ENCODE measurements around the gene UBXN6. TPM values are rescaled to one million over a fixed set of nuclear protein-coding genes. Genes with fewer than 3 reads are reported as not detected.

The UBXN6 gene
- polyA plus RNA-seq, 3 donors, result 75.7 to 95.3 (median 87.0) TPM

DNA sequence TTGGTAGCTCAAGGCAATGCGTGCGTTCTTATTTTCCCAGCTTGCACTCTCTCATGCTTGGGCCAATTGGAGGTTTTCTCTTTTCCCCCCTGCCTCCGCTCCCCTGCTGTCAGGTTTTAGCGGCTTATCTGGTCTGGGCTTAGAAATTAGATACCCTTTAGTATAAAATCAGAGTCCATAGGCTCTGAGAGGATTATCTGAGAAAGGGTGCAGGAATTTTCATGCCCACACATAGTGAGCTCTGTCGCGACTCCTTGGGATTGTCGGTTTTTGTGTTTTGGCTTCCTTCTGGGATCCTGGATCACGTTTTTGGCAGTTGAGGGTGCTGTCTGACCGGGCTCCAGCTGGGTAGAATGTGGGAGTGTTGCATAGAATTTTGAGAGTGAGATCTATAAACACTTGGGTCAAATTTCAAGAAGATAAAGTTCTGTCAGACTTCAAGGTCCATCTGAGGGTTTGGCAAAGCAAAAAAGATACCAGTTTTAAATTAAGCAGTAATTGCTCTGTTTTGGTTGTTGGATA is 42.7 kb downstream of the UBXN6 start:
- no peak for DNase-seq (ENCODE audit: low read depth in 3 of 3, low spot score in 2 of 3)

DNA sequence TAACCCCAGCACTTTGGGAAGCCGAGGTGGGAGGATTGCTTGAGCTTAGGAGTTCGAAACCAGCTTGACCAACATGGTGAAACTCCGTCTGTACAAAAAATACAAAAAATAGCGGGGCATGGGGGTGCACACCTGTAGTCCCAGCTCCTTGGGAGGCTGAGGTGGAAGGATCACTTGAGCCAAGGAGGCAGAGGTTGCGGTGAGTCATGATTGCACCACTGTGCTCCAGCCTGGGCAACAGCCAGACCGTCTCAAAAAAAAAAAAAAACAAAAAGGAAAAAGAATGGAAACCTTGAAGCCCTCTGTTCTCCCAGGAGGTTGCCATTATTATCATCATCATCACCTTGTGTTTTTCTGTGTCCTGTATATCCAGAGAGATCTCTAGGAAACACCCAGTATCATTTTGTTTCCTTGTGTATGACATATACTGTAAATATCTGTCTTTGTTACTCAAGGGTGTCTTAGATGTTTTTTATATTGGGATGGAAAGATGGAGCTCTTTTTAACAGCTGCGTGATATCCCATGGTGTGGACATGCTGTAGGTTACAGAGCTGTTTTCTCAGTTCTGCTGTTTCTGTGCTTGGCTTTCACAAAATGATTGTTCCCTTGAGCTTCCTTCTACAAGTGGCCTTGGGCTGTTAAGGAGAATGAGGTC is 43.3 kb downstream of the UBXN6 start:
- no peak for DNase-seq (ENCODE audit: low read depth in 3 of 3, low spot score in 2 of 3)

DNA sequence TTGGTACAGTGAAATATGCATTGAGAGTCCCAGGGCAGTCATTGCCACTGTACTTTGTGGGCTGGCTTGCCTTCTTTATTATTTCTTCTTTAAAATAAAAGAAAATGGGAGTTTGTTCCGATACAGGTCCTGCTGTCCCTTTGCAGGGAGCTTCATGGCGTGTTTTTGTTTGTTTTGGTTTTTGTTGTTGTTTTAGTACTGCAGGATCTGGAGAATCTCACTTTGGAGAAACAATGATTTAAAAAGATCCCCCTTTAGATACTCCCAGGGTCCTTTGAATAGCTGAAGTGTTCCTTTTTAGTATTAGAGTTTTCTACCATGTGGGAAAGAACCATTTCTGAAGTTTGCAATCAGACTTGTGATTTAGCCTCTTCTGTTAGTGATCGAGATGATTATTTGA is 44.0 kb downstream of the UBXN6 start:
- DNase-seq (ENCODE audit: low read depth in 3 of 3, low spot score in 2 of 3), result no peak

DNA sequence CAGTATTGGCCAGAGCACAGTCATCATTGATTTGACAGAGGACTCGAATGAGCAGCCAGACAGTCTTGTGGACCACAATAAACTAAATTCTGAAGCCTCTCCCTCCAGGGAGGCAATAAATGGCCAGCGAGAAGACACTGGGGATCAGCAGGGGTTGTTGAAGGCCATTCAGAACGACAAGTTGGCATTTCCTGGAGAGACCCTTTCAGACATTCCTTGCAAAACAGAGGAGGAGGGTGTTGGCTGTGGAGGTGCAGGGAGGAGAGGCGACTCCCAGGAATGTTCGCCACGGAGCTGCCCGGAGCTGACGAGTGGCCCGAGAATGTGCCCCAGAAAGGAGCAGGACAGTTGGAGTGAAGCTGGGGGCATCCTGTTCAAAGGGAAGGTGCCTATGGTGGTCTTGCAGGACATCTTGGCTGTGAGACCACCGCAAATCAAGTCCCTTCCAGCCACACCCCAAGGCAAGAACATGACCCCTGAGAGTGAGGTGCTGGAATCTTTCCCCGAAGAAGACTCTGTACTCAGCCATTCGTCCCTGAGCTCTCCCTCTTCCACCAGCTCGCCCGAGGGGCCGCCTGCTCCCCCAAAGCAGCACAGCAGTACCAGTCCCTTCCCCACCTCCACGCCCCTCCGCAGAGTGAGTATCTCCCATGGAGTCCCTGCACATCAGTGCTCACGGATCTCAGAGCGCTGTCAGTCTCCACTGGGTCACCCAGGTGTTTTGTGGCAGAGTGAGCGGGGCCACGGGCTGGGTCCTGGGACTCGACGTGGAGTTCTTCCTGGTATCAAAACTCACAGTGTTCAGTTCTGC is 48.3 kb downstream of the UBXN6 start:
- no peak for DNase-seq (ENCODE audit: low read depth in 3 of 3, low spot score in 2 of 3)

DNA sequence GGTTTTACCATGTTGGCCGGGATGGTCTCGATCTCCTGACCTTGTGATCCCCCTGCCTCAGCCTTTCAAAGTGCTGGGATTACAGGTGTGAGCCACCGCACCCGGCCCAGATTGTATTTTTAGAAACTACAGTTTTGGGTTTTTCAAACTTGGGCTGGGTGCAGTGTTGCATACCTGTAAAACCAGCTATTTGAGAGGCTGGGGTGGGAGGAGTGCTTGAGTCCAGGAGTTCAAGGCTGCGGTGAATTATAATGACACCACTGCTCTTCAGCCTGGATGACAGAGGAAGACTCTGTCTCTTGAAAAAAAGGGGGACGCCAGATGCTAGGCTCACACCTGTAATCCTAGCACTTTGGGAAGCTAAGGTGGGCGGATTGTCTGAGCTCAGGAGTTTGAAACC is 51.0 kb downstream of the UBXN6 start:
- DNase-seq (ENCODE audit: low read depth in 3 of 3, low spot score in 2 of 3), result no peak

DNA sequence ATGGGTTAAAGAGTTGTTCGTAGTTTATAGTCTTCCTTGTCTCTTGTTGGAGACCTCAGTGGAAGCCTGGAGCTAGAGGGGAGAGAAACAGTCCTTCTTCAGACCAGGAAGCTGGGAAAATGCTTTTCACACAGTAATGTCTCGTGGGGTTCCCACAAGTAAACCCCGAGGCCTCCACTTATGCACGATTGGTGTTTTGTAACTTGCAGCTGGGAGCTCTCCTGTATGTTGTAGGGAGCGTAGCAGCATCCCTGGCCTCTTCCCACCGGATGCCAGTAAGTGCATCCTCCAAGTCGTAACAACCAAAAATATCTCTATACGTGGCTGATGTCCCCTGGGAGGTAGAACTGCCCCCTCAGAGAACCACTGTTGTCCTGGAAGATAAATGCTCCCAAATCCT is 51.6 kb downstream of the UBXN6 start:
- DNase-seq (ENCODE audit: low read depth in 3 of 3, low spot score in 2 of 3), result no peak

DNA sequence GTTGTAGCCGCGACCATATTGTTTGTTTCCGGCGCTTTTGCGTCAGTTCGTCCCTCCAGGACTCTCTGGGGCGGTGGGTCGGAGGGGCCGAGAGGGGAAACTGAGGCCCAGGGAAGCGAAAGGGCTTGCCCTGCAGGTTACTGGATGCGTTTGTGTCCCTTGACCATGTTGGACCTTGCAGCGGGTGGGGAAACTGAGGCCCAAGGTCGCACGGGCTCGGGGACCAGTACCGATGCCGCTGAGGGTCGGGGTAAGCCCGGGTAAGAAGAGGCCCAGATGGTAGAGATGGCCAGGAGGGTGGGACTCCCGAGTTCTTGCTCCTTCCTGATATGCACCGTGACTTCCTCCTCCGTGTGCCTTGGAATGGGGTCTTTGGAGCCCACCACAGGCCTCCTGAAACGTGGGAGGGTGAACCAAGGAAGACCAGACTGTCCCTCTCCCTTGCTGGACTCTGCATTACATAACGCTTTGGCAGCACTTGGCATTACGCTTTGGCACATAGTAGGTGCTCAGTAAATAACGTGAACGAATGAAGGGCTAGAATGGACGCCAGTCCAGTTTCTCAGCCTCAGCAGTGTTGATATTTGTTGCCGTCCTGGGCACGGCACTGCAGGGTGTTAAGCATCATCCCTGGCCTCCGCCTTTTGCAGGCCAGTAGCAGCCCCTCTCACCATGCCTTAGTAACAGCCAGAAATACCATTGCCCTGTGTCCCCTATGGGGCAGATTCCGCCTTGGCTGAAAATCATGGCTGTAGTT is 54.4 kb downstream of the UBXN6 start:
- DNase-seq (ENCODE audit: low read depth in 3 of 3, low spot score in 2 of 3), result no peak

DNA sequence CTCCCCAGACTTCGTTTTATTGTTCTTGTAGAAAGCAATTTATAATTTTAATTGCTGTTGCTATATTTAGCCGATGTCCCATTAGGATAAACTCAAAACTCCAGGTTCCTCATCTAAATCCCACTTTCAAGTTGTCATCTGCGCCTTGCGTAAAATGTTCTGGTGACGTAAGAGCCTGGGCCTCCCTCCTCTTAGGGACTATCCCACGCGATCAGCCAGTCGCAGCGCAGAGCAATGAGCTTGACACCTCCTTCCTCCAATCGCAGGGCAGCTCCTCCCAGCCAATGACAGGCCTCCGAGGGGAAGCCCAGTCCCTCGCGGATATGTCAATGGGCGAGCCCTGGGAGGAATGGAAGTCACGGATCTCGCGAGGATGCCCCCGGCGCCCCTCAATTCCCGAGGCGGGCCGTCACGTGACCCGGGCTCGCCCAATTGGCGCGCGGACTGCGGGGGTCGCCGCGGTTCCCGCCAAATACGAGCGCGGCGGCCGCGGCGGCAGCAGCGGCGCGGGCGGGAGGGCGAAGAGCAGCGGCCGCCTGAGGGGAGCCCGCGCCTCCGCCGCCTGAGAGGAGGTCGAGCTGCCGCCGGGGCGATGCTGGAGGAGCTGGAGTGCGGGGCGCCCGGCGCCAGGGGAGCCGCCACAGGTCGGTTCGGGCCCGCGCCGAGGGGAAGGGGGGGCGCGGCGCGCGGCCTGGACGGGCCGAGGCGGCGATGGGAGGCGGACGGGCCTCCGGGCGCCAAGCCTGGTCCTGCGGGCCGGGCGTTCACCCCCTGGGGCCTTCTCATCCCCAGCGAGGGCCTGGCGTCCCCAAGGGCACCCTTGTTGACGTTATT is 55.2 kb downstream of the UBXN6 start, which contains the start of gene CHAF1A:
CHAF1A (plus strand) TSS at position 470 of the 834 bp plus-strand sequence; CDS start at position 593, 123 bp downstream.
- DNase-seq (ENCODE audit: low read depth in 3 of 3, low spot score in 2 of 3), result peak; percentile 94 to 98 (median 98)

DNA sequence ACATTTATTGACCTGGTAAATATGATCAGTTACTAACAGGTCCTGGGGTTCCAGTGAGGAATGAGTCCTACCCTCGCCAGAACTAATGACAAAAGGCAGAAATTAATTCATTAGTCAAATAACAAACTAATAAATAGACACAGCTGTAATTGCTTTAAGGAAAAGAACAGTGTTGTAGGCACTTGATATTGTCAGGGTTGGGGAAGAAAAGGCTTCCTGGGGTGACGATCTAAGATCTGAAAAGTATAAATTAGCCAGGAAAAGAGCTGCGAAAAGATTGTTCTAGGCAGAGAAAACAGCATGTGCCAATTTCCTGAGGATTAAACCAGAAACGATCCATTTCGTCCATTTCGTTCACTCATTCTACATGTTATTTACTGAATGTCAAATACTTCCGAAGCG is 55.8 kb downstream of the UBXN6 start:
- DNase-seq (ENCODE audit: low read depth in 3 of 3, low spot score in 2 of 3), result no peak

DNA sequence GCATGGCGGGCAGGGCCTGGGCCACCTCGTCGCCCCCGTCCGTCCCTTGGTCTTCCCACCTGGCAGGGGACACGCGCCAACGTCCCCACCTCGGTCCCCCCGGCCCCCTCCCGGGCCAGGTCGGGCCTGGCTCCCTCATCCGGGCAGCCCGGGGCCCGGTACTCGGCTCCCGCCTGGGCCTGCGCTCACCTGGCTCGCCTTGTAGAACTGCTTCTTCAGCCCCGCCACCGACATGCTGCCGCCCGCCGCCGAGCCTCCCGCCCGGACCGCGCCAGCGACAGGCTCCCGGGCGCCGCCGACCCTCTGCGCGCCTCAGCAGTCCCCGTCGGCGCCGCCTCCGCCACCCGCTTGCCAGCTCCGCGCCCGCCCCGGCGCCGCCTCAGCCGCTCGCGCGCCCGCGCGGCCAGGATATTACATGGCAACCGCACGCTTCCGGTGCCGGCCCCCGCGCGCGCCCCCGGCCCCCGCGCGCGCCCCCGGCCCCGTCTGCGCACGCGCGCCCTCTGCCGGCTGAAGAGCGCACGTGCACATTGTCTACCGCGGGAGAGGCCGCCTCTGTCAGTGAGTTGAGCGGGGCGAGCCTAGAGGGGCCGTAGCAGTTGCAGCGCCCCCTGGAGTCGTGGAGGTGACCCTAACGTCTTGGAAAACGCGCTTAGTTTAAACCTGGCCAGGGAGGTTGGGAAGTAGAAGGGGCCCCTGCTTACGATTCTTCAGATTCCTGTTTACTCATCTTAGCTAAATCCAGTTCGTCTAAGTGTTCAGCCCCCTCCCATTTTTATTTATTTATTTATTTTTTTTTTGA is 57.3 kb downstream of the UBXN6 start, which contains the start of gene SH3GL1:
SH3GL1 (minus strand) TSS at position 413 of the 802 bp plus-strand sequence; CDS start at position 234, 179 bp downstream.
- DNase-seq (ENCODE audit: low read depth in 3 of 3, low spot score in 2 of 3), result peak; percentile 80 to 84 (median 80)

DNA sequence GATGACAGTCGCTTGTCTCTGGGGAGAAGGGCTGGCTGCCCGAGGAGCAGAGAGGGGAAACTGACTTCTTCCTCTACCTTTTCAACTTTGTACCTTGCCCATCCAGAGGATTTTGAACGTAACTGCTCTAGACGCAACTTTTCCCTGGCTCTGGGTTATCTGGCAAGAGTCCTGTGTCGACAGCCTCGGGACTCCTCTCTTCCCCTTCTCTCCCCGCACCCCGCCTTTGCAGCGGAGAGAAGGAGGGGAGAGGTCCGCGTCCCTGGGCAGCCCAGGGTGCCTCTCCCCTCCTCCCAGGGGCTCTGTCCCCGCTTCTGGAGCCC is 57.8 kb downstream of the UBXN6 start:
- DNase-seq (ENCODE audit: low read depth in 3 of 3, low spot score in 2 of 3), result no peak

DNA sequence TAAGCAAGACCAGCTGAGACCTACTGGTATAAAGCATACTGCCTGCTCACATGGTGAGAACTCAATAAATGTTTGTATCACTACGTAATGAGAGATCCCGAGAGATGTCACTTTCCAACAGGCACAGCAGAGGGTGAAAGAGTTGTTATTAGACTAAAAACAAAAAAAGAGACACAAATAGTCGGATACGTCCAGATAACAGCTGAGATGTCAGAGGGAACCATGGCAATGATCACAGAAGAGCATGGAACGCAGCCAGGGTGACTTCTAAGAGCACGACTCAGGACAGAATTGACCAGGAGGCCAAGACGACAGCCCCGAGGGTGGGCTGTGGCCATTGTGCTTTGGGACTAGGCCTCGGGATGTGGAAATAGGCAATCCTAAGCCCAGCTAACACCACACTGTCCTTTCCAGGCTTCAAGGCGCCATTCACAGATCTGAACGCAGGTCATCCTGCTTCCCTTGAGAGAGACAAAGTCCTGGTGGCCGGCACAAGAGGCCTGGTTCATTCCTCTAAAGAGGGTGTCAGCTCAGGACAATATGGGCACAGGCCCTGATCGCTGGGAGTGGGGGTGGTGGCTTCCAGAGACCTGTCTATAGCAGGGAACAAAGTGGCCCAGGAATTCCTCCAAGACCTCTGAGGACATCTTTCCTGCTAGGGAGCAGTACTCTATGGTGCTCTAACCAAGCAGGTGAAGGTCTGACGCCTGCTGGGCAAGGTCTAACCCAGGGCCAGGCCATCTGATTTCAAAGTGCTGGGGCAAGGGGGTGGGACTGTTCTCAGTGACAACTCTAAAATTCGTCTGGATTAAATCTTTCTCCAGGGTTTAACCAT is 60.4 kb downstream of the UBXN6 start:
- no peak for DNase-seq (ENCODE audit: low read depth in 3 of 3, low spot score in 2 of 3)

Other genes starting within 250 kb of the UBXN6 start
- under 1 TPM; 0.40 to 0.56 (median 0.49) TPM for gene EBI3, start 228.3 kb downstream of the UBXN6 start, polyA plus RNA-seq (ENCODE audit: insufficient read length in 3 of 3)
- 10 to 100 TPM; 21.3 to 22.1 (median 22.0) TPM for gene YJU2, start 210.7 kb downstream of the UBXN6 start, polyA plus RNA-seq (ENCODE audit: insufficient read length in 3 of 3)
- 1 to 10 TPM; 1.3 to 1.6 (median 1.3) TPM for gene SHD, start 178.5 kb downstream of the UBXN6 start, polyA plus RNA-seq (ENCODE audit: insufficient read length in 3 of 3)
- under 1 TPM in 2 of 3 donors, not detected in 1; 0.14 to 0.28 TPM for gene TMIGD2, start 155.4 kb downstream of the UBXN6 start, polyA plus RNA-seq (ENCODE audit: insufficient read length in 3 of 3)
- gene FSD1, start 153.2 kb downstream of the UBXN6 start, polyA plus RNA-seq (ENCODE audit: insufficient read length in 3 of 3), result 1 to 10 TPM; 4.3 to 5.4 (median 5.0) TPM
- gene STAP2, start 119.0 kb downstream of the UBXN6 start, polyA plus RNA-seq (ENCODE audit: insufficient read length in 3 of 3), result 10 to 100 TPM; 22.6 to 30.0 (median 24.5) TPM
- 10 to 100 TPM; 21.0 to 24.9 (median 24.4) TPM for gene MPND, start 114.2 kb downstream of the UBXN6 start, polyA plus RNA-seq (ENCODE audit: insufficient read length in 3 of 3)
- 10 to 100 TPM; 50.8 to 62.5 (median 50.9) TPM for gene SH3GL1, start 57.2 kb downstream of the UBXN6 start, polyA plus RNA-seq (ENCODE audit: insufficient read length in 3 of 3)
- 10 to 100 TPM; 21.3 to 26.1 (median 21.3) TPM for gene CHAF1A, start 55.2 kb downstream of the UBXN6 start, polyA plus RNA-seq (ENCODE audit: insufficient read length in 3 of 3)
- gene HDGFL2, start 14.5 kb upstream of the UBXN6 start, polyA plus RNA-seq (ENCODE audit: insufficient read length in 3 of 3), result 10 to 100 TPM; 58.9 to 66.0 (median 62.3) TPM
- under 1 TPM; 0.37 to 0.59 (median 0.57) TPM for gene PLIN4, start 60.7 kb upstream of the UBXN6 start, polyA plus RNA-seq (ENCODE audit: insufficient read length in 3 of 3)
- gene PLIN5, start 77.4 kb upstream of the UBXN6 start, polyA plus RNA-seq (ENCODE audit: insufficient read length in 3 of 3), result 1 to 10 TPM; 2.3 to 3.2 (median 2.3) TPM
- under 1 TPM; 0.44 to 0.65 (median 0.57) TPM for gene LRG1, start 82.2 kb upstream of the UBXN6 start, polyA plus RNA-seq (ENCODE audit: insufficient read length in 3 of 3)
- 1 to 10 TPM; 1.7 to 2.7 (median 2.2) TPM for gene SEMA6B, start 101.9 kb upstream of the UBXN6 start, polyA plus RNA-seq (ENCODE audit: insufficient read length in 3 of 3)
- gene TNFAIP8L1, start 181.7 kb upstream of the UBXN6 start, polyA plus RNA-seq (ENCODE audit: insufficient read length in 3 of 3), result 10 to 100 TPM; 11.4 to 15.2 (median 12.5) TPM
- 10 to 100 TPM; 64.0 to 72.1 (median 71.4) TPM for gene MYDGF, start 212.5 kb upstream of the UBXN6 start, polyA plus RNA-seq (ENCODE audit: insufficient read length in 3 of 3)

Data from right renal cortex interstitium (tissue), 3 donors.